Measurements from ENCODE around the gene VANGL1.

The VANGL1 gene

DNA sequence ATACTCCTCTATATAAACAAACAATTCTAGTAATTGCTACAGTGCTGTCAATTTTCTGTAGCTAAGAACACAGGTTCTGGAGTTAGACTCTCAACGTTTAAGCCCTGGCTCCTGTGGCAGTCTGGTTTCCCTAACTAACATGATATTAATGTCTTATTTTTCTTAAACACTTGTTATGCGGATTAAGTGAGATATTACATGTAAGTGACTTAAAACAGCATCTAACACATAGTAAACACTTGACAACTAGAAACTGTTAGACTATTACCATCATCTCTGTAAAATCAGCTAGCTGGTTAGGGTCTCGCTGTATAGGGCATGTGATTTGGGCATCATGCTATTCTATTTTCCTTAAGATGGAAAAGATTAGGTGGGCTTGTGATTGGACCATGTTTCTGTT lies 2.3 kb downstream of the VANGL1 start:
- no peak for DNase-seq (ENCODE audit: low spot score)

DNA sequence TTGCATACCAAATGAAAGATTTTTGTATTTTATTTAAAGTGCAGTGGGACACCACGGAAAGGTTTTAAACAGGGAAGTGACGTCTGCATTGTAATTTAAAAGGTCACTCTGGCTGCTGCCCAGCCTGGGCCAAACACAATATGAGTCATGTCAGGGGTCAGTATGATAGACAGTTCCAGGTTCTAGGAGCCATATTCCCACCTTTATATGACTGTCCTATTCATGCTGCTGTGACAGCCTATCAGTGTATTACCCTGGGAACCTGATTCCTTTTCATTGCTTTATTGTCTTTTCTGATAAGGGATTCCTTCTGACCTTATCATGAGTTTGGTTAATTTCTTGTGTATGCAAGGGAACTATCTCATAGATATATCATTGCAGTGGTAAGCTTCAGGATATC lies 5.3 kb downstream of the VANGL1 start:
- no peak for DNase-seq (ENCODE audit: low spot score)

GRCh38 chr1:115647507-115647906 lies 5.7 kb downstream of the VANGL1 start:
- no peak for DNase-seq (ENCODE audit: low spot score)

- no peak for DNase-seq (ENCODE audit: low spot score)
Measured at GRCh38 chr1:115647919-115648650, 6.3 kb downstream of the VANGL1 start.

- no peak for DNase-seq (ENCODE audit: low spot score)
Measured at GRCh38 chr1:115648717-115649691, 7.2 kb downstream of the VANGL1 start.

DNA sequence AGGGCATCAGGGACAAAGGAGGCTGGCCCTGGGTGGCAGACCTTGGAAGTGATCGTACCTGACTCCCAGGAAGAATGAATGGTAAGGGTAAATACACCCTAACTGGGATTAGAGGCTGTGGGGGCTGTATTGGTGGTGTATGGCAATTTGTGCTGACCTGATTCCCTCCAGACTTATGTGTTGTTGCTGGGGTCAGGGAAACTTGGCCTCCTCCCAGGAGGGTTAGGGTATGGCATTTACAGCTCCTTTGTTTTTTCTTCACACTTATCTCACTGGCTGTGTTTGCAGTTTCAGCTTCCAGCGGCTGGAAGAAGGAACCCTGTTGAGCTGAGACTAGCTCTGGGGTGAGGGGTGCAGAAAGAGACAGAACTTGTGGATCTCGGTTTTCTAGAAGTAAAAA lies 8.2 kb downstream of the VANGL1 start:
- peak; percentile 60 for DNase-seq (ENCODE audit: low spot score)

DNA sequence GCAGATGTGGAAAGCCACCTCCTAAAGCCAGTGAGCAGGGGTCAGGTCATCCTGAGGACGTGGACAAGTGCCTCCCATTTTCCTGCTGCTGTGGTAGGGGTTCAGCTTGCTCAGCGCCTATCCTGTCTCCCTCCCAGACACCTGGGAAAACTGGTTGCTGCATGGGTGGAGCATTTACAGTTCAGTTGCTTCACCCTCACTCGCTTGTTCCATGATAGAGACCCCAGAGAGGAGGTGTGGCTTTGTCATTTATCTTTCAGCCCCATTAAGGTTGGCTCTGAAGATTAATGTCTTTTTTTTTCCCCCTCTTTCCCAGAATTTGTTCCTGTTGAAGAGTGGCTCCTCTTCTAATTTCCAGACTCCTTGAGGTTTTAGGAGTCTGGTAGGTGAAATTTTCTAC lies 9.2 kb downstream of the VANGL1 start:
- no peak for DNase-seq (ENCODE audit: low spot score)

DNA sequence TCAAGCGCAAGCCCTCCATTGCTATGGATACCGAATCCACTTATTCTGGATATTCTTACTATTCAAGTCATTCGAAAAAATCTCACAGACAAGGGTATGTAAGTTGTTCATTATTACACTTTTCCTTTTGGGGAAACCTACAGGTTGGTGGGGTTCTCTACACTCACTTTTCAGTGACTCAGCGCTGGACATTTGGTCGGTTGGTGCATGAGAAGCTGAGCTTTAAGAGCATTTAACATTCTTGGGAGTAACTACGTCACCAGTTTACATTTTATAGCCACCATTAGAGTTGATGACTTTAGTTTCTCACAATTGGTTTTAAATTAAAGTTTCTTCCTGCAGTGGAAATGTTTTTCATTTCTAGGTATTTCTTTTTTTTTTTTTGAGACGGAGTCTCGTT lies 9.6 kb downstream of the VANGL1 start:
- DNase-seq (ENCODE audit: low spot score): no peak

DNA sequence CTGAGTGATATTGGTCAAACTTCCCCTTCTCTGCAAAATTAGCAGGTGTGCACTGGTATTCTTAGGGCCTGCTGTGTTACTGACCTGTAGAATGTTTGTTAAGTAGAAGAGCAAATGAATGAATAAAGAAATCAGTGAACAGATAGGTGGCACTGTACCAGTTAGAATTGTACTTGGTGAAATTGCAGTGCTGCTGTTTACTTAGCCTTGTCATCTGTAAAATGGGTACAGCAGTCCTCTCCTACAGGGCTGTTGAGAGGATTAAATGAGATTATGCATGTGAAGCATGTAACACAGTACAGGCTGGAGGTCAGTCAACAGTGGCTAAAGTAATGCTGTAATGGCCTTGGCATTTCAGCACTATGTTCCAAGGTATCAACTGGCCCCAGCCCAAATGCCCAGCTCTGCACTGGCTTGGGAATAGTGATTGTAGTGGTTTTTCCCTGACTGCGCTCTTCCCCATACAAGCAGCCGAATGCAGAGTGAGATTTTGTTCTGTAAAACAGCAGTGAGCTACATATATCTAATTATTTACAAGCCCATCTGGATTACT lies 10.5 kb downstream of the VANGL1 start:
- no peak for DNase-seq (ENCODE audit: low spot score)

GRCh38 chr1:115654125-115654524 lies 12.4 kb downstream of the VANGL1 start:
- DNase-seq (ENCODE audit: low spot score): no peak

DNA sequence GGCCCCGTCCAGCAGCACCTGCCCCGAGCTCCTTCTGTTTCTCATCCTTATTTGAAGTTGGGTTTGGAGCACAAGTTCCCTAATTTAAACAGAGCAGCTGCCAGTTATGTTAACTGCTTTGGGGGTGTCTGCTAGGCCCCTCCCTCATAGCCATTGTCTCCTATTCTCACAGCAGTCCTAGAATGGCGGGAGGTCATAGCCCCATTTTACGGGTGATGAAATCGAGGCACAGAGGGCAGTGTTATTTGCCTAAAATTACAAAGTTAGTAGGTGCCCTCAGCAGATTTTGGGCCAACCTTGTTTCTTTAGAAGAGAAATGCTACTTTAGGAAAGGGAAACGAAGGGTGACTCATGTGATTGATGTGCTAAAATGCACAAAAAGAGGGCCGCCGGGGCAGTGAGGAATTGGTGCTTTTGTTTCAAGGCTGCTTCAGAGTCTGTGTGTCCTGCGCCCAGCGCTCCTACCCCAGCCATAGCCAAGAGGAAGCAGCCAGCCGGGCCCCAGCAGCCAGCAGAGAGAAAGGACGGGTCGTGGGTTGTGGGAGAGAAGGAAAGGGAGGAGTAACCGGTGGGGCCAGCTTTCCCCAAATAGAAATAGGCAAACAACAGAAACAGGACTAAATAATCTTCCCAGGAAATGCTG lies 13.0 kb downstream of the VANGL1 start:
- peak; percentile 45 for DNase-seq (ENCODE audit: low spot score)

DNA sequence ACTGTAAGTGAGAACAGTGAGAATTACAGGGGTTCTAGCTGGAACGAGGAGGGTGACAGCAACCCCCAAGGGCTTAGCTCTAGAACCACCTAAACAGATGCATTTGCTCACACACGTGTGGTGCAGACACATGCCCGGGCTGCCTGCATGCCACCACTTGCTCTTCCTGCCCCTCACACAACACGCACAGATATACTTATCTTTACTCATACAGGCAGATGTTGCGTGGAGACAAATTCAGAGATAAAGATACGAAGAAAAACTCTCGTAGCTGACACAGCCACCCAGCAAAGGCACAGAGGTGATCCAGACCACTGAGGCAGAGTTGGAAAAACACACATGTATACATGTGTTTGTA lies 13.5 kb downstream of the VANGL1 start:
- DNase-seq (ENCODE audit: low spot score): no peak

DNA sequence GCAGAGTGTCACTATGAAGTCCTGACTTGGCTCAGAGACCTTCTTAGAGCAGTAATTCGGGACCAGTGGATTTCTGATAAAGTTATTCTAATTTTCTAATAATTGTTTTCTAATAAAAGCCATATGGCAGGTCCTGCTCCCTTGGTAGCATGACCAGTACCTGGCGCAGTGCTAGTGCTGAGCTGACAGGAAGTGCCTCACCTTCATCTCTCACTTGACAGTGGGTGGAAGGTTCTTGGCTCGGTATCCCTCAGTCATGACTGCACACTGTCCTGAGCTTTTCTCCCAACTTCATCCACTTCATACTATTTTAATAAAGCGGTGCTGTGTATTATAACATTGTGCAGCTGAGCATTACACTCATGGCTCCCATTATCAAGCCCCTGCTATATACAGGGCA lies 14.1 kb downstream of the VANGL1 start:
- DNase-seq (ENCODE audit: low spot score): no peak

DNA sequence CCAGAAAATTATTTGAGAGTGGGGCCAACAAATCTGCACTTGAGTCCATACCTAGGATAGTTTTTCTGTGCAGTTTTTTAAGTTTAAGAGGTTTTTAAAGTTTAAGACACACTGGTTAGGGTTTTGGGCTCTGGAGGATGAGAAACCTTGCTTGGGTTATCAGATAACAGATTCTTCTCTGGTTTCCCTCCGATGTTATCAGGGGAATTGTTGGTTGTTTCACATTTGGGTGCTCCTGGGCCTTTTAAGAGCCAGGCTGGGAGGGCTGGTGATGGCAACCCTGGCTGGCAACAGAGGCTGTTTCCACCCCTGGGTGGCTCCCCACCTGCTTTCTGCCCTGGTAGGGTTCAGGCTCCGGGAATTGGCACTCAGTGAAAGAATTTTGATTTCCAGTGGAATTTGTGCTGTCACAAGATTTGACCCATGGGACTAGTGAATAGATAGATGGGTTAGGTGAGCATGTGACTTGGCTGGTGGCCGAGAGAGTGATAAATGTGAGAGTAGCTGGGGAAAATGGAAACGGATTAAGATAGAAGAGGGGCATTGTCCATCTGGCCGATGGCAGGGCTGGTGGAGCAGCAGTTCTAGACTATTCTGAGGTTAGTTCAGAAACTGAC lies 14.8 kb downstream of the VANGL1 start:
- DNase-seq (ENCODE audit: low spot score): no peak

GRCh38 chr1:115658646-115659045 lies 16.9 kb downstream of the VANGL1 start:
- no peak for DNase-seq (ENCODE audit: low spot score)

DNA sequence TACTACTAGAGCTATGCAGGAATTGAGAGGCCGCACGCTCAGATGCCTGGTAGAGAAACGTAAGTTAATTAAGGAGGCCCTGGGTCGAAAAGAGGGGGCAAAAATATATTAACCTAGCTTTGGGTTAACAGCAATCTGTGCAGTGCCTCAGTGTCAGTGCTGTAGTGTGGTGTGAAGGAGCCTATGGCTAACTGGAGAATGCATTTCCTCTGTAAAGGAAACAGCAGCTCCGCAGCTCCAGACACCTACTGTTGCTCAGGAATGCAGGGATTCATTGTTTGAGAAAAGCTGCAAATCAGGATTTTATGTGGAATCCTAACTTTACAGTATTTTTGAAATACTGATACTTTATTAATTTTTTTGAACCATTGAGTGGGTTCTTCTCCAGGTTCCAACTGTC lies 18.4 kb downstream of the VANGL1 start:
- no peak for DNase-seq (ENCODE audit: low spot score)

DNA sequence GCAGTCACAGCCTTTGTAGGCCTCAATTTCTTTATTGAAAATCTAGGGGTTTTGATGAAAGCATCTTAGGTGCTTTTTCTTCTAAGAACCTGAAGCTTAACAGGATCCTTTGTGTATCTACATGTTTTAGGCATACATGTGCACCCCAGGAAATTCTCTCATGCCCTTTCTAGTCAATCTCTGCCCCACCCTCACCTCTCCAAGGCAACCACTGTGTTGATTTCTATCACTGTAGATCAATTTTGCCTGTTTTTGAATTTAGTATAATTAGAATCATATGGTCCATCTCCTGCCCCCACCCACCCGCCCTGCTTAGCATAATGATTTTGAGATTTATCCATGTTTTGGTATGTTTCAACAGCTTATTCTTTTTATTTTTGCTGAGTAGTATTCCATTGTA lies 19.4 kb downstream of the VANGL1 start:
- DNase-seq (ENCODE audit: low spot score): no peak

DNA sequence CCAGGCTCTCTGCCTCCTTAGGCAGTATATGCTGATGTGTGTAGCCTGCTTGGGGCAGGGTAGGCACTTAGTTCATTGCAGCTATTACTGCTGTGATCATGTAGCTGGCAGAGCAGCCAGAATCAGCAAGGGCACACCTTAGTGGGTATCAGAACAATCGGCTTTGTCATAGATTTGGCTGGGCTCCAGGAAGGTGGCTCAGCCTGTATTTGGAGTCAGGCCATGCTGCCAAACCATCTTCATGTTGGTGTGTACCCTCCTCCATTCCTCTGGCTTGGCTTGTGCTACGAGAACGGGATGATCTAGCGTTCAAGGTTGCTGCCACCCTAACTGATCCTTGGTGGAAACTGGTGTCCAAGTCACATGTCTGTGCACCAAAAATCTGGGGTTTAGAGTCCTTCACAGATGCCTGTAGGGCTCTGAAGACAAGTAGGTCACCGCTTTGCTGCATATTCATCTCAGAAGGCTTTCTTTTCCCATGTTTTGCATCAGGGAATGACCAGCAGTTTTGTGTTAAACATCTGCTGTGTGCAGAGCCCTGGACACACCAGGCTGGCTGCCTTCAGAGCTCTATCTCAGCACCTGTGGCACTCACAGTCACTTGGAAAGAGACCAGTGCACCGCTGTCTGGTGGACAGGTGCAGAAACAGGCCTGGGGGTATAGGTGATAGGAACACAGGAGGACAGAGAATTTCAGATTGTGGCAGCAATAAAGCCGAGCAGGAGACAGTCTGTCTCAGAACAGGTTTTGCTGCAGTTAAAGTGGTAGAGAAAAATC lies 23.7 kb downstream of the VANGL1 start:
- no peak for DNase-seq (ENCODE audit: low spot score)

DNA sequence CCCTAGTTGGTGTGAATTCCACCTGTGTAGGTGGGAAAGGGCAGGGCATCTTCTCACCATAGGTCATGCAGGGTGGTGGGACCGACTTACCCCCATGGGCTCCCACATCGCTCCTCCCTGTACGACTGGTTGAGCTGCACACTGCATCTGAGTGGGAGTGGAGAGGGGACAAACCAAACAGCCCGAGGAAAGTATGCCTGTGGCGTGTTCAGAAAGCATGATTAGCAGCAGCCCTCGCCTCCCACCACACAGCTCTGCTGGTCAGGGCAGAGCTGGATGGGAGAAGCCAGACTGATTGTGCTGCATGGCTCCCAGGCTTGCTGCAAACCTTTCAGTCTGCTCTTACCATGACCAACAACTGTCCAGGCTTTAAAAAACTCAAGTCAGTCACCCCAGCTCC lies 24.4 kb downstream of the VANGL1 start:
- no peak for DNase-seq (ENCODE audit: low spot score)

DNA sequence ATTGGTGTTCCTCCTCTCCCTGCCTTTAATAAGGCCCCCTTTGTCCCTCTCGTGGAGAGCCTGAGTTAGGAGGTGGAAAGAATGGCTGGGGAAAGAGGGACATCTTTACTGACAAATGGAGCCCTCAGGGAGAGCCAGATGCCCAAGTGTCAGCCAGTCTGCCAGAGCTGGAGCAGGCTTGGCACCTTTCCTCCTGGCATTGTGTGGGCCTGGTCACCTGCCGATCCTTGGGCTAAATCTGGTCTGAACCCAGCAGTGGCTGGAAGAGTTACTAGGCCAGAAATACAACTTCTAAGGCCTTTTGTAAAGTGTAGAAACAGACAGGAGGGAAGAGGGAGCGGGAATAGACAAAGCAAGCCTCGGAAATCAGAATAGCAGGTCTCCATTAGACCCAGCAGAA lies 24.9 kb downstream of the VANGL1 start:
- no peak for DNase-seq (ENCODE audit: low spot score)

- no peak for DNase-seq (ENCODE audit: low spot score)
Measured at GRCh38 chr1:115668579-115668978, 26.8 kb downstream of the VANGL1 start.

Measured in iPS-NIHi11 (cell line).